GM19193 (cell line): ENCODE results near the gene COL17A1.

Experiments used
- POLR2A ChIP-seq: IDR thresholded peaks from 4 replicates; pipeline ENCODE4 v1.6.1; 2011; ENCODE audit not compliant: insufficient read depth, insufficient read length; ENCODE audit errors: extremely low read depth

The COL17A1 gene

GRCh38 chr10:104043854-104044253 is 41.8 kb downstream of the COL17A1 start:
- no peak for TF ChIP-seq POLR2A

GRCh38 chr10:104043185-104043830 is 42.4 kb downstream of the COL17A1 start:
- no peak for TF ChIP-seq POLR2A

- TF ChIP-seq POLR2A, result no peak
Observed at GRCh38 chr10:104041891-104042535, 43.7 kb downstream of the COL17A1 start.

- TF ChIP-seq POLR2A, result no peak
Observed at GRCh38 chr10:104040862-104041789, 44.6 kb downstream of the COL17A1 start.

- TF ChIP-seq POLR2A, result no peak
Observed at GRCh38 chr10:104040382-104040781, 45.3 kb downstream of the COL17A1 start.

- no peak for TF ChIP-seq POLR2A
Observed at GRCh38 chr10:104038958-104039752, 46.5 kb downstream of the COL17A1 start.

- TF ChIP-seq POLR2A, result no peak
Observed at GRCh38 chr10:104038537-104038936, 47.1 kb downstream of the COL17A1 start.

GRCh38 chr10:104037261-104037951 is 48.3 kb downstream of the COL17A1 start:
- no peak for TF ChIP-seq POLR2A

GRCh38 chr10:104036518-104037260 is 49.0 kb downstream of the COL17A1 start:
- no peak for TF ChIP-seq POLR2A

GRCh38 chr10:104036069-104036384 is 49.7 kb downstream of the COL17A1 start:
- no peak for TF ChIP-seq POLR2A

- no peak for TF ChIP-seq POLR2A
Observed at GRCh38 chr10:104035194-104036068, 50.2 kb downstream of the COL17A1 start.

GRCh38 chr10:104034401-104035193 is 51.1 kb downstream of the COL17A1 start:
- no peak for TF ChIP-seq POLR2A

GRCh38 chr10:104033966-104034365 is 51.7 kb downstream of the COL17A1 start:
- TF ChIP-seq POLR2A, result no peak
